HEK293T (cell line): ENCODE data around the gene SMCO3.

ENCODE experiments used
- BHLHE40 ChIP-seq: fragments of 450-650 bp; IDR thresholded peaks from 2 replicates; pipeline ENCODE4 v1.6.1; 2016; ENCODE audit warnings: mild to moderate bottlenecking, moderate library complexity, borderline replicate concordance
- FOXA1 ChIP-seq: fragments of 450-650 bp; IDR thresholded peaks from 2 replicates; pipeline ENCODE4 v1.6.1; 2016; ENCODE audit warnings: mild to moderate bottlenecking
- FOXK2 ChIP-seq: fragments of 450-650 bp; IDR thresholded peaks from 2 replicates; pipeline ENCODE4 v1.6.1; 2016; ENCODE audit warnings: mild to moderate bottlenecking
- HDGF ChIP-seq: fragments of 450-650 bp; IDR thresholded peaks from 2 replicates; pipeline ENCODE4 v1.6.1; 2017; ENCODE audit warnings: antibody characterized with exemption, borderline replicate concordance
- NFRKB ChIP-seq: fragments of 450-650 bp; IDR thresholded peaks from 2 replicates; pipeline ENCODE4 v1.6.1; 2016; ENCODE audit warnings: mild to moderate bottlenecking, moderate library complexity
- SP1 ChIP-seq: fragments of 450-650 bp; IDR thresholded peaks from 2 replicates; pipeline ENCODE4 v1.6.1; 2017
- SUZ12 ChIP-seq: fragments of 450-650 bp; IDR thresholded peaks from 2 replicates; pipeline ENCODE4 v1.6.1; 2016; ENCODE audit warnings: mild to moderate bottlenecking
- TARDBP ChIP-seq: fragments of 450-650 bp; IDR thresholded peaks from 2 replicates; pipeline ENCODE4 v1.6.1; 2016
- TF ChIP-seq, protein P1 (sequence below): fragments of 450-650 bp; IDR thresholded peaks from 2 replicates; pipeline ENCODE4 v1.6.1; 2016

GRCh38 chr12:14844401-14844800 is 30.4 kb upstream of the SMCO3 start:
- TF ChIP-seq SP1 (no peak), FOXA1 (no peak), TARDBP (no peak), FOXK2 (no peak), BHLHE40 (no peak), SUZ12 (no peak), HDGF (no peak), NFRKB (no peak)
- TF ChIP-seq, protein P1, sequence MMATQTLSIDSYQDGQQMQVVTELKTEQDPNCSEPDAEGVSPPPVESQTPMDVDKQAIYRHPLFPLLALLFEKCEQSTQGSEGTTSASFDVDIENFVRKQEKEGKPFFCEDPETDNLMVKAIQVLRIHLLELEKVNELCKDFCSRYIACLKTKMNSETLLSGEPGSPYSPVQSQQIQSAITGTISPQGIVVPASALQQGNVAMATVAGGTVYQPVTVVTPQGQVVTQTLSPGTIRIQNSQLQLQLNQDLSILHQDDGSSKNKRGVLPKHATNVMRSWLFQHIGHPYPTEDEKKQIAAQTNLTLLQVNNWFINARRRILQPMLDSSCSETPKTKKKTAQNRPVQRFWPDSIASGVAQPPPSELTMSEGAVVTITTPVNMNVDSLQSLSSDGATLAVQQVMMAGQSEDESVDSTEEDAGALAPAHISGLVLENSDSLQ = no peak
